ENCODE measurements around the gene NKX6-1.

DNA sequence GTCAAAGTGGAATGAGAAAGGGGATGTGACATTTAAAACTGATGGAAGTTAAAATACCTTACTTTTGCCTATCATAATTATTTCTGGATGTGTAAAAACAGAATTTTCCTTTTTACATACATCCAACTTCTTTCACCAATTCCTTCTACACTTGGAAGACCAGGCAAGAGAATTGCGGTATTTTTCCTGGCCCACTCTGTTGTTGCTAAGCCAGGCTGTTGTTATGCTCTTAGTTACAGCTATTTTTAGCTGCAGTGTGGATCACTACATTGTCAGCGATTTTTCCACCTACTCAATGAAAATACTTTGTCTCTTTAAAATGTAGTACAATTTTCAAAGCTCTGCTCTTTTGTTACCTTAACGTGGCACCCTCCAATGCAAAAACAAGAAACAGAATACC lies 43.4 kb downstream of the NKX6-1 start:
- TF ChIP-seq POLR2AphosphoS5 (IDR thresholded peaks at IDR 0.05) (no peak), CTCF (IDR thresholded peaks at IDR 0.05 in 8 of 11, conservative IDR thresholded peaks at IDR 0.05 in 3 of 11) (no peak), POLR2A (IDR thresholded peaks at IDR 0.05) (no peak)

All from spleen (tissue), 7 donors.